Retinal pigment epithelial cell (primary cell): ENCODE measurements around the gene SMYD2.

Experiments used
- DNase-seq: peaks from one replicate; pipeline ENCODE4 v3.0.0-alpha.2; 2010; ENCODE audit warnings: low read depth
- H3K4me3 ChIP-seq: 2 replicates; pipeline ENCODE4 v1.5.1; 2011; ENCODE audit warnings: mild to moderate bottlenecking, low read length, control low read depth, moderate library complexity
- CTCF ChIP-seq: conservative IDR thresholded peaks from 2 replicates; pipeline ENCODE4 v1.5.1; 2011; ENCODE audit warnings: low read depth, low read length, control low read depth, inconsistent platforms

SMYD2 gene

GRCh38 chr1:214314178-214314843 lies 33.4 kb downstream of the SMYD2 start:
- H3K4me3 ChIP-seq: no peak overlapping the region
- TF ChIP-seq CTCF: no peak
- no peak for DNase-seq

- no peak overlapping the region for H3K4me3 ChIP-seq
- peak; percentile 47 for DNase-seq
- TF ChIP-seq CTCF: no peak
These were observed 35.6 kb downstream of the SMYD2 start for GRCh38 chr1:214316593-214316992.

- no peak for TF ChIP-seq CTCF
- H3K4me3 ChIP-seq: no peak overlapping the region
- DNase-seq: no peak
These were observed 36.3 kb downstream of the SMYD2 start for GRCh38 chr1:214317300-214317699.

- TF ChIP-seq CTCF: no peak
- DNase-seq: no peak
- H3K4me3 ChIP-seq: no peak overlapping the region
These were observed 36.8 kb downstream of the SMYD2 start for GRCh38 chr1:214317734-214318133.

GRCh38 chr1:214318356-214318755 lies 37.4 kb downstream of the SMYD2 start:
- TF ChIP-seq CTCF: no peak
- H3K4me3 ChIP-seq: no peak overlapping the region
- DNase-seq: no peak

- no peak for TF ChIP-seq CTCF
- H3K4me3 ChIP-seq: no peak overlapping the region
- no peak for DNase-seq
These were observed 38.2 kb downstream of the SMYD2 start for GRCh38 chr1:214318956-214319736.

GRCh38 chr1:214319938-214320337 lies 39.0 kb downstream of the SMYD2 start:
- TF ChIP-seq CTCF: no peak
- no peak for DNase-seq
- H3K4me3 ChIP-seq: no peak overlapping the region
